A549 (cell line): ENCODE data around the gene MYH11. TPM values are rescaled to one million over a fixed set of nuclear protein-coding genes. Genes with fewer than 3 reads are reported as not detected.

ENCODE experiments used
- ATAC-seq, 2 experiments: fragments of 200-7000 bp in 1 of 2; fragments of >200 bp in 1 of 2; cut with Nextera tagmentation in 1 of 2; cut with Tn5 transposase in 1 of 2; 3 replicates each; pipeline versions ENCODE4 v1.8.0 to v1.9.1; 2018 to 2020; ENCODE audit warnings: mild to moderate bottlenecking in 1 of 2, moderate library complexity in 1 of 2
- CTCF ChIA-PET: fragments of 300-600 bp; sonication (Branson Sonifier 250); formaldehyde crosslinking; extraction: SDS; loops from one replicate; lab custom pipeline; 2021; ENCODE audit warnings: antibody characterized with exemption, inconsistent platforms; lab: Yijun Ruan, JAX
- POLR2A ChIA-PET: fragments of 350-600 bp; formaldehyde crosslinking; extraction: SDS; loops from one replicate; lab custom pipeline; 2021; ENCODE audit warnings: antibody characterized with exemption, inconsistent platforms; lab: Yijun Ruan, JAX
- DNase-seq, 2 experiments: peaks; one replicate each; pipeline versions ENCODE4 v3.0.0 to v3.0.0-alpha.2; 2011 to 2016; ENCODE audit warnings: low read depth in 1 of 2, low spot score in 1 of 2
- FAIRE-seq: peaks from 2 replicates; lab custom pipeline; 2011; peaks lifted over from hg19 to GRCh38; lab: Jason Lieb, UNC
- H3K27ac ChIP-seq, 2 experiments: fragments of >200 bp; sonication (Bioruptor Twin); formaldehyde crosslinking; 3 replicates each; pipeline ENCODE4 v1.5.1; 2016 to 2017
- H3K4me1 ChIP-seq: fragments of >200 bp; sonication (Bioruptor Twin); formaldehyde crosslinking; 3 replicates; pipeline ENCODE4 v1.6.1; 2016
- H3K4me2 ChIP-seq: fragments of >200 bp; sonication (Bioruptor Twin); formaldehyde crosslinking; 3 replicates; pipeline ENCODE4 v1.6.1; 2016
- H3K4me3 ChIP-seq: fragments of >200 bp; sonication (Bioruptor Twin); formaldehyde crosslinking; 3 replicates; pipeline ENCODE4 v1.5.1; 2016
- H3K9me3 ChIP-seq: fragments of >200 bp; sonication (Bioruptor Twin); formaldehyde crosslinking; 3 replicates; pipeline ENCODE4 v1.6.1; 2016
- CBX2 ChIP-seq: fragments of 200-600 bp; sonication (generic); IDR thresholded peaks from 2 replicates; pipeline ENCODE4 v1.6.1; 2016; ENCODE audit warnings: low read depth, mild to moderate bottlenecking, borderline replicate concordance
- CEBPB ChIP-seq, 2 experiments: fragments of >200 bp in 1 of 2; sonication (Bioruptor Twin) in 1 of 2; formaldehyde crosslinking in 1 of 2; IDR thresholded peaks; 2 replicates each; pipeline ENCODE4 v1.6.1; 2012 to 2016
- CHD4 ChIP-seq: fragments of 200-600 bp; sonication (generic); IDR thresholded peaks from 2 replicates; pipeline ENCODE4 v1.6.1; 2016; ENCODE audit warnings: antibody characterized with exemption, mild to moderate bottlenecking, borderline replicate concordance
- EHF ChIP-seq: fragments of 250-450 bp; sonication (Bioruptor Pico); IDR thresholded peaks from 2 replicates; pipeline ENCODE4 v1.5.0; 2020; ENCODE audit warnings: mild to moderate bottlenecking
- EHMT2 ChIP-seq: fragments of 200-600 bp; sonication (generic); IDR thresholded peaks from 2 replicates; pipeline ENCODE4 v1.6.1; 2016; ENCODE audit warnings: antibody characterized with exemption, low read depth, mild to moderate bottlenecking, moderate library complexity
- EP300 ChIP-seq, 2 experiments: fragments of >200 bp; sonication (Bioruptor Twin); formaldehyde crosslinking; IDR thresholded peaks; 2 replicates in 1 of 2; 3 replicates in 1 of 2; pipeline ENCODE4 v1.6.1; 2016 to 2017
- FOSB ChIP-seq: fragments of 250-450 bp; sonication (Bioruptor Pico); IDR thresholded peaks from 2 replicates; pipeline ENCODE4 v1.5.0; 2020; ENCODE audit warnings: mild to moderate bottlenecking, moderate library complexity
- HDAC2 ChIP-seq: fragments of 200-600 bp; sonication (generic); IDR thresholded peaks from 2 replicates; pipeline ENCODE4 v1.6.1; 2016
- HEYL ChIP-seq: fragments of 250-450 bp; sonication (Bioruptor Pico); IDR thresholded peaks from 2 replicates; pipeline ENCODE4 v1.8.0; 2021; ENCODE audit warnings: mild to moderate bottlenecking, moderate library complexity
- HMGXB4 ChIP-seq: fragments of 250-450 bp; sonication (Bioruptor Pico); IDR thresholded peaks from 2 replicates; pipeline ENCODE4 v1.5.0; 2021; ENCODE audit warnings: mild to moderate bottlenecking, moderate library complexity, borderline replicate concordance
- MAZ ChIP-seq: fragments of 150-350 bp; IDR thresholded peaks from 2 replicates; pipeline ENCODE4 v1.6.1; 2014; ENCODE audit warnings: antibody characterized with exemption, low read depth, low read length, borderline replicate concordance
- NR3C1 ChIP-seq: fragments of >200 bp; sonication (Bioruptor Twin); formaldehyde crosslinking; IDR thresholded peaks from 3 replicates; pipeline ENCODE4 v1.6.1; 2017
- PHF8 ChIP-seq: fragments of 200-600 bp; sonication (generic); IDR thresholded peaks from 2 replicates; pipeline ENCODE4 v1.6.1; 2016; ENCODE audit warnings: low read depth, mild to moderate bottlenecking, antibody characterized with exemption, moderate library complexity, borderline replicate concordance
- POLR2A ChIP-seq: IDR thresholded peaks from 2 replicates; pipeline ENCODE4 v1.6.1; 2012; ENCODE audit warnings: mild to moderate bottlenecking, low read length
- POLR2AphosphoS2 ChIP-seq: conservative IDR thresholded peaks from 2 replicates; pipeline ENCODE4 v1.6.1; 2012; ENCODE audit warnings: low read length, improper control_type of control experiment, inconsistent platforms
- RAD21 ChIP-seq, 2 experiments: fragments of >200 bp in 1 of 2; sonication (Bioruptor Twin) in 1 of 2; formaldehyde crosslinking in 1 of 2; IDR thresholded peaks in 1 of 2; conservative IDR thresholded peaks in 1 of 2; 2 replicates in 1 of 2; 3 replicates in 1 of 2; pipeline ENCODE4 v1.6.1; 2012 to 2018; ENCODE audit warnings: inconsistent platforms in 1 of 2
- RCOR1 ChIP-seq: fragments of 150-350 bp; IDR thresholded peaks from 2 replicates; pipeline ENCODE4 v1.6.1; 2014; ENCODE audit warnings: antibody characterized with exemption, low read length, low read depth
- REST ChIP-seq: fragments of 200-600 bp; sonication (generic); IDR thresholded peaks from 2 replicates; pipeline ENCODE4 v1.6.1; 2016; ENCODE audit warnings: antibody characterized with exemption, mild to moderate bottlenecking, moderate library complexity
- RNF2 ChIP-seq: fragments of 200-600 bp; sonication (generic); IDR thresholded peaks from 2 replicates; pipeline ENCODE4 v1.6.1; 2016; ENCODE audit warnings: low read depth, mild to moderate bottlenecking, antibody characterized with exemption, moderate library complexity, borderline replicate concordance
- TFCP2L1 ChIP-seq: fragments of 250-450 bp; sonication (Bioruptor Pico); IDR thresholded peaks from 2 replicates; pipeline ENCODE4 v1.5.0; 2021; ENCODE audit warnings: mild to moderate bottlenecking
- ZFP36 ChIP-seq: fragments of 450-650 bp; IDR thresholded peaks from 2 replicates; pipeline ENCODE4 v1.6.1; 2014; ENCODE audit warnings: borderline replicate concordance; ENCODE audit not compliant: partially characterized antibody
- ZNF302 ChIP-seq: fragments of 250-450 bp; sonication (Bioruptor Pico); IDR thresholded peaks from 2 replicates; pipeline ENCODE4 v1.9.0; 2021; ENCODE audit warnings: inconsistent platforms, mild to moderate bottlenecking, moderate library complexity
- WGBS: methylation state at CpG from one replicate; pipeline ENCODE4 v1.1.6; 2017; ENCODE audit errors: missing lambda C conversion rate; 5-methylcytosine and 5-hydroxymethylcytosine counted together
- polyA plus RNA-seq, 4 experiments: library from polyadenylated mRNA; depleted of rRNA in 3 of 4; stranded (reverse); fragments of >200 nt; fragmentation: RNase III in 1 of 4; extraction: RNeasy Plus Mini Kit Qiagen cat#74134 plus additional on column Dnase treatment in 1 of 4; gene quantifications; 2 replicates in 3 of 4; 3 replicates in 1 of 4; pipeline ENCODE4 v1.2.3, GENCODE V29; 2011 to 2017
- TF ChIP-seq, protein P1 (sequence below): fragments of 450-650 bp; IDR thresholded peaks from 2 replicates; pipeline ENCODE4 v1.6.1; 2014; ENCODE audit warnings: antibody characterized with exemption
- TF ChIP-seq, protein P2 (sequence below): IDR thresholded peaks from 2 replicates; pipeline ENCODE4 v1.6.1; 2012; ENCODE audit warnings: low read depth, borderline replicate concordance
- TF ChIP-seq, protein P3 (sequence below): fragments of >200 bp; sonication (Bioruptor Twin); formaldehyde crosslinking; IDR thresholded peaks from 3 replicates; pipeline ENCODE4 v1.5.1; 2016

MYH11 gene
- polyA plus RNA-seq, 2 of the 4 experiments (the other 2 are of a cell fraction): 0.03 to 0.09 TPM

DNA sequence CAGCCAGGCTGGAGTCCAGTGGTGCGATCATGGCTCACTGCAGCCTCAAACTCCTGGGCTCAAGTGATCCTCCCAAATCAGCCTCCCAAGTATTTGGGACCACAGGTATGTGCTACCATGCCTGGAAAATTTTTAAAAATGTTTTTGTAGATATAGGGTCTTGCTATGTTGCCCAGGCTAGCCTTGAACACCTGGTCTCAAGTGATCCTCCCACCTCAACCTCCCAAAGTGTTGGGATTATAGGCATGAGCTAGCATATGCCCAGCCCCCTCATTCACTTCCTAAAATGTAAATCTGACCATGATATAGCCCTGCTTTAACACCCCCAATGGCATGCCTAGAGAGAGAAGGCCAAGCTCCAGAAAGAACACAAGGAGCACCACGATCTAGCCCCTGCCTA, 108.2 kb downstream of the MYH11 start:
- Histone ChIP-seq H3K9me3 (no peaks in the 10 kb centered on the region), H3K4me3 (no peak overlapping the region), H3K4me1 (no peaks in the 10 kb centered on the region), H3K4me2 (no peak overlapping the region), H3K27ac (no peak overlapping the region)
- ATAC-seq: no peak
- ChIA-PET POLR2A (no interaction called here), CTCF (interaction anchor here (1.0 to 2.1 kb wide), 2 partner anchors 8 to 15 kb away, joined by 3 to 8 read pairs; no protein-coding TSS in a partner anchor)
- no peak for DNase-seq
- 54% methylated on average over 2 of the region's 2 CpGs for WGBS
- TF ChIP-seq MAZ (no peak), ZFP36 (no peak), RCOR1 (no peak), EP300 (IDR thresholded peaks at IDR 0.05) (no peak), NR3C1 (no peak), HEYL (no peak), RAD21 (conservative IDR thresholded peaks at IDR 0.05 in 1 of 2, IDR thresholded peaks at IDR 0.05 in 1 of 2) (no peak)
- FAIRE-seq: no peak

- H3K4me3 ChIP-seq: no peak overlapping the region
- no peak for ATAC-seq
- H3K4me2 ChIP-seq: no peak overlapping the region
- no peaks in the 10 kb centered on the region for H3K4me1 ChIP-seq
- DNase-seq: no peak
- H3K27ac ChIP-seq: no peak overlapping the region
- CTCF ChIA-PET: interaction anchor here (1.0 to 2.1 kb wide), 3 partner anchors 9 to 17 kb away, joined by 3 to 8 read pairs (median 3); no protein-coding TSS in a partner anchor
- POLR2A ChIA-PET: no interaction called here
- no peak for FAIRE-seq
- no peaks in the 10 kb centered on the region for H3K9me3 ChIP-seq
- TF ChIP-seq CBX2 (no peak), POLR2A (no peak), EHMT2 (no peak), NR3C1 (no peak), ZNF302 (no peak)
- TF ChIP-seq, protein P1, sequence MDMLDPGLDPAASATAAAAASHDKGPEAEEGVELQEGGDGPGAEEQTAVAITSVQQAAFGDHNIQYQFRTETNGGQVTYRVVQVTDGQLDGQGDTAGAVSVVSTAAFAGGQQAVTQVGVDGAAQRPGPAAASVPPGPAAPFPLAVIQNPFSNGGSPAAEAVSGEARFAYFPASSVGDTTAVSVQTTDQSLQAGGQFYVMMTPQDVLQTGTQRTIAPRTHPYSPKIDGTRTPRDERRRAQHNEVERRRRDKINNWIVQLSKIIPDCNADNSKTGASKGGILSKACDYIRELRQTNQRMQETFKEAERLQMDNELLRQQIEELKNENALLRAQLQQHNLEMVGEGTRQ: no peak
- TF ChIP-seq, protein P2, sequence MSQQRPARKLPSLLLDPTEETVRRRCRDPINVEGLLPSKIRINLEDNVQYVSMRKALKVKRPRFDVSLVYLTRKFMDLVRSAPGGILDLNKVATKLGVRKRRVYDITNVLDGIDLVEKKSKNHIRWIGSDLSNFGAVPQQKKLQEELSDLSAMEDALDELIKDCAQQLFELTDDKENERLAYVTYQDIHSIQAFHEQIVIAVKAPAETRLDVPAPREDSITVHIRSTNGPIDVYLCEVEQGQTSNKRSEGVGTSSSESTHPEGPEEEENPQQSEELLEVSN: no peak
- 90% methylated on average over 8 of the region's 14 CpGs for WGBS
Observed at GRCh38 chr16:15747937-15748336, 108.9 kb downstream of the MYH11 start.

GRCh38 chr16:15746332-15746731, 110.5 kb downstream of the MYH11 start:
- no peak overlapping the region for H3K4me3 ChIP-seq
- no peak for ATAC-seq
- no peaks in the 10 kb centered on the region for H3K9me3 ChIP-seq
- H3K4me2 ChIP-seq: no peak overlapping the region
- DNase-seq: no peak
- POLR2A ChIA-PET: no interaction called here
- no peak for FAIRE-seq
- H3K4me1 ChIP-seq: no peaks in the 10 kb centered on the region
- H3K27ac ChIP-seq: no peak overlapping the region
- CTCF ChIA-PET: interaction anchor here (1.0 to 2.5 kb wide), 2 partner anchors 10 kb away, joined by 4 to 12 read pairs; no protein-coding TSS in a partner anchor
- WGBS: 94% methylated on average over 6 of the region's 6 CpGs
- no peak for TF ChIP-seq CHD4
- no peak for TF ChIP-seq HDAC2
- TF ChIP-seq TFCP2L1 (CRISPR knock-in tag): no peak
- TF ChIP-seq HMGXB4 (CRISPR knock-in tag): no peak
- no peak for TF ChIP-seq PHF8
- TF ChIP-seq, protein P3, sequence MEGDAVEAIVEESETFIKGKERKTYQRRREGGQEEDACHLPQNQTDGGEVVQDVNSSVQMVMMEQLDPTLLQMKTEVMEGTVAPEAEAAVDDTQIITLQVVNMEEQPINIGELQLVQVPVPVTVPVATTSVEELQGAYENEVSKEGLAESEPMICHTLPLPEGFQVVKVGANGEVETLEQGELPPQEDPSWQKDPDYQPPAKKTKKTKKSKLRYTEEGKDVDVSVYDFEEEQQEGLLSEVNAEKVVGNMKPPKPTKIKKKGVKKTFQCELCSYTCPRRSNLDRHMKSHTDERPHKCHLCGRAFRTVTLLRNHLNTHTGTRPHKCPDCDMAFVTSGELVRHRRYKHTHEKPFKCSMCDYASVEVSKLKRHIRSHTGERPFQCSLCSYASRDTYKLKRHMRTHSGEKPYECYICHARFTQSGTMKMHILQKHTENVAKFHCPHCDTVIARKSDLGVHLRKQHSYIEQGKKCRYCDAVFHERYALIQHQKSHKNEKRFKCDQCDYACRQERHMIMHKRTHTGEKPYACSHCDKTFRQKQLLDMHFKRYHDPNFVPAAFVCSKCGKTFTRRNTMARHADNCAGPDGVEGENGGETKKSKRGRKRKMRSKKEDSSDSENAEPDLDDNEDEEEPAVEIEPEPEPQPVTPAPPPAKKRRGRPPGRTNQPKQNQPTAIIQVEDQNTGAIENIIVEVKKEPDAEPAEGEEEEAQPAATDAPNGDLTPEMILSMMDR: no peak
- no peak for TF ChIP-seq EHF
- TF ChIP-seq REST: no peak
- no peak for TF ChIP-seq RNF2
- no peak for TF ChIP-seq POLR2AphosphoS2
- TF ChIP-seq CEBPB (IDR thresholded peaks at IDR 0.05): no peak
- no peak for TF ChIP-seq FOSB
- TF ChIP-seq, protein P2: no peak
